ENCODE measurements around the gene CARS2. TPM values are rescaled to one million over a fixed set of nuclear protein-coding genes. Genes with fewer than 3 reads are reported as not detected.

CARS2 gene
- total RNA-seq, 1 experiment from 2014 or later, result 52.9 TPM

GRCh38 chr13:110643768-110644421 lies 62.0 kb downstream of the CARS2 start:
- Histone ChIP-seq H3K9me3 (ENCODE audit: control insufficient read depth in 1 of 2, insufficient read depth in 1 of 2, low read depth in 1 of 2, low read length in 2 of 2) (no peaks in the 10 kb centered on the region), H3K27ac (ENCODE audit: low read depth, low read length) (no peak overlapping the region), H3K4me1 (ENCODE audit: control insufficient read depth in 1 of 2, insufficient read depth in 2 of 2, low read length in 2 of 2) (no peaks in the 10 kb centered on the region), H3K4me2 (ENCODE audit: low read length) (no peak overlapping the region), H3K36me3 (ENCODE audit: control insufficient read depth in 1 of 2, insufficient read depth in 2 of 2, low read length in 2 of 2) (peaks cover 11 to 22% of the 10 kb centered on the region in 2 experiments; a peak in 3 of 4 replicates), H3K9ac (ENCODE audit: low read length) (no peak overlapping the region), H3K27me3 (ENCODE audit: insufficient read depth, low read length) (no peaks in the 10 kb centered on the region), H3K4me3 (replicated peaks in 1 of 2; ENCODE audit: low read depth in 1 of 2, low read length in 2 of 2) (no peak overlapping the region), H3K79me2 (ENCODE audit: insufficient read depth, low read length) (no peaks in the 10 kb centered on the region), H2AFZ (ENCODE audit: low read depth, low read length, poor library complexity, severe bottlenecking) (no peak overlapping the region), H3K9me2 (ENCODE audit: insufficient read depth) (no peaks in the 10 kb centered on the region), H4K20me1 (ENCODE audit: insufficient read depth) (no peaks in the 10 kb centered on the region)
- ChIA-PET CTCF (no interaction called here), RAD21 (ENCODE audit: low non-redundant PET in 1 of 2, low total read pairs in 2 of 2, uncharacterized antibody in 2 of 2, unreplicated experiment in 2 of 2) (no interaction called here), POLR2A (no interaction called here)
- intact Hi-C loops (cut with micrococcal nuclease), result no loop called here
- no peak for DNase-seq (ENCODE audit: low read depth, low spot score)
- ATAC-seq, result no peak
- no peak for TF ChIP-seq EZH2phosphoT487 (IDR thresholded peaks at IDR 0.05; ENCODE audit: borderline replicate concordance)
- no TSS peak for BruUV-seq (replicated peaks)

GRCh38 chr13:110643324-110643723 lies 62.6 kb downstream of the CARS2 start:
- Histone ChIP-seq H4K20me1 (ENCODE audit: insufficient read depth) (no peaks in the 10 kb centered on the region), H3K4me3 (replicated peaks in 1 of 2; ENCODE audit: low read depth in 1 of 2, low read length in 2 of 2) (no peak overlapping the region), H3K4me1 (ENCODE audit: control insufficient read depth in 1 of 2, insufficient read depth in 2 of 2, low read length in 2 of 2) (no peaks in the 10 kb centered on the region), H3K4me2 (ENCODE audit: low read length) (no peak overlapping the region), H3K9ac (ENCODE audit: low read length) (no peak overlapping the region), H3K27me3 (ENCODE audit: insufficient read depth, low read length) (no peaks in the 10 kb centered on the region), H3K9me3 (ENCODE audit: control insufficient read depth in 1 of 2, insufficient read depth in 1 of 2, low read depth in 1 of 2, low read length in 2 of 2) (no peaks in the 10 kb centered on the region), H3K79me2 (ENCODE audit: insufficient read depth, low read length) (no peaks in the 10 kb centered on the region), H3K27ac (ENCODE audit: low read depth, low read length) (no peak overlapping the region), H3K9me2 (ENCODE audit: insufficient read depth) (no peaks in the 10 kb centered on the region), H3K36me3 (ENCODE audit: control insufficient read depth in 1 of 2, insufficient read depth in 2 of 2, low read length in 2 of 2) (peaks cover 13 to 27% of the 10 kb centered on the region in 2 experiments; a peak in 3 of 4 replicates), H2AFZ (ENCODE audit: low read depth, low read length, poor library complexity, severe bottlenecking) (no peak overlapping the region)
- POLR2A ChIA-PET, result no interaction called here
- DNase-seq (ENCODE audit: low read depth, low spot score) (no peak), ATAC-seq (no peak)
- no peak for TF ChIP-seq CBX3 (IDR thresholded peaks at IDR 0.05; ENCODE audit: low read depth)
- TF ChIP-seq CTCF (IDR thresholded peaks at IDR 0.05 in 2 of 3, conservative IDR thresholded peaks at IDR 0.05 in 1 of 3; ENCODE audit: borderline replicate concordance in 1 of 3, insufficient read depth in 1 of 3, low read depth in 2 of 3, low read length in 2 of 3), result no peak
- TF ChIP-seq SP1 (IDR thresholded peaks at IDR 0.05; ENCODE audit: low read depth), result no peak
- no peak for TF ChIP-seq EZH2phosphoT487 (IDR thresholded peaks at IDR 0.05; ENCODE audit: borderline replicate concordance)
- TF ChIP-seq ZBTB33 (IDR thresholded peaks at IDR 0.05; ENCODE audit: extremely low read depth, insufficient replicate concordance, low read length), result no peak
- no peak for TF ChIP-seq EZH2 (IDR thresholded peaks at IDR 0.05)
- TF ChIP-seq TCF7L2 (IDR thresholded peaks at IDR 0.05; ENCODE audit: borderline replicate concordance, extremely low read depth, insufficient read depth, insufficient read length), result no peak
- no peak for TF ChIP-seq ATF3 (IDR thresholded peaks at IDR 0.05)
- TF ChIP-seq RAD21 (IDR thresholded peaks at IDR 0.05; ENCODE audit: low read depth), result no peak
- TF ChIP-seq SIN3A (IDR thresholded peaks at IDR 0.05; ENCODE audit: low read depth), result no peak
- no peak for TF ChIP-seq JUND (IDR thresholded peaks at IDR 0.05)
- TF ChIP-seq ZFX (IDR thresholded peaks at IDR 0.05), result no peak
- no peak for TF ChIP-seq YY1 (IDR thresholded peaks at IDR 0.05; ENCODE audit: extremely low read depth, insufficient replicate concordance, low read depth, low read length)
- intact Hi-C loops (cut with micrococcal nuclease), result no loop called here
- RAD21 ChIA-PET (ENCODE audit: low non-redundant PET in 1 of 2, low total read pairs in 2 of 2, uncharacterized antibody in 2 of 2, unreplicated experiment in 2 of 2), result no interaction called here
- no TSS peak for BruUV-seq (replicated peaks)
- CTCF ChIA-PET, result no interaction called here

Measured in HCT116 (cell line).